HG03175 (cell line): Measurements from ENCODE around the gene RTP3.

ENCODE experiments used
- ATAC-seq: cut with Tn5 transposase; IDR thresholded peaks from one replicate; pipeline ENCODE4 v1.9.1; 2021; ENCODE audit warnings: mild to moderate bottlenecking, moderate library complexity; ENCODE audit not compliant: unreplicated experiment

RTP3 gene

DNA sequence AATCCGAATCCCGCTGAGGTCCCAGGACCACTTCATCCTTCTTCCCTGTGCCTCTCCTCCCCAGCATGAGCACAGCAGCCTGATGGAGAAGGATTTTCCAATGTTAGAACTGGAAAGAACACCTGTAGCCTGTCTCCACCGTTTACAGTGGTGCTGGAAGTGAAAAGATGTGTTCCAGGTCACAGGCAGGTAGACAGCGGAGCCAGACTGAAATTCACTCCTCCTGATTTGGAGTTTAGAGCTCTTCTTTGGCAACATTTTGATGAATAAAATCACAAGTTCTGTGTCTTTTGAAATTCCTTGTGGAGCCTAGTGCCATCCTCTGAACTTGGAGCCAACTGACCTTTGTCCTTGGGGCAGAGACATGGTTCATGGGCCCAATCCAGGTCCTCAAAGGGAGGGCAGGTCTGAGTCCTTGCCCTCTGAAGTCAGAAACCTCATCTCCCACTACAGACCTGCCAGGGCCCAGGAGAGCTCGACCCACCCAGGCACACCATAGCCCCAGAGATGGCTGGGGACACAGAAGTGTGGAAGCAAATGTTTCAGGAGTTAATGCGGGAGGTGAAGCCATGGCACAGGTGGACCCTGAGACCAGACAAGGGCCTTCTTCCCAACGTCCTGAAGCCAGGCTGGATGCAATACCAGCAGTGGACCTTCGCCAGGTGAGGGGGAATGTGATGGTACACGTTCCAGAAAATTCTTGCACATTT is at the start of gene RTP3:
Gene RTP3 (plus strand): TSS at position 421 of the 710 bp plus-strand sequence. CDS start 87 bp downstream, at position 508.
- ATAC-seq, result no peak

DNA sequence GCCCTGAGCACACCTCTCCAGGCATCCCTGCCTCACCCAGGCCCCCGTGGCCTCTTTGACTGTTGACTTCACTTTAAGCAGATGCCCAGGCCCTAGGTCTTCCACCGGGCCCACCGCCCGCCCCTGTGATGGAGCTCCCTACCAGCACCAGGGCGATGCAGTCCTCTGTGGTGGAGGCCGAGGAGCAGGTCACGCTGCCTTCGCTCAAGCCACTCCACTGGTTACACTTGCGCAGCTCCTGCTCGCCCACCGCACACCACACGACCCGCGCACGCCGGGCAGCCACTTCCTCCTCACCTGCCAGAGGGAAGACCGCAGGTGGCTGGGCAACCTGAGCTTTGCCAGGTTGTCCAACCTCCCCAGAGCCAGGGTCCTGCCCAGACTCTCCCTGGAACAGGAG is 49.1 kb upstream of the RTP3 start:
- no peak for ATAC-seq

DNA sequence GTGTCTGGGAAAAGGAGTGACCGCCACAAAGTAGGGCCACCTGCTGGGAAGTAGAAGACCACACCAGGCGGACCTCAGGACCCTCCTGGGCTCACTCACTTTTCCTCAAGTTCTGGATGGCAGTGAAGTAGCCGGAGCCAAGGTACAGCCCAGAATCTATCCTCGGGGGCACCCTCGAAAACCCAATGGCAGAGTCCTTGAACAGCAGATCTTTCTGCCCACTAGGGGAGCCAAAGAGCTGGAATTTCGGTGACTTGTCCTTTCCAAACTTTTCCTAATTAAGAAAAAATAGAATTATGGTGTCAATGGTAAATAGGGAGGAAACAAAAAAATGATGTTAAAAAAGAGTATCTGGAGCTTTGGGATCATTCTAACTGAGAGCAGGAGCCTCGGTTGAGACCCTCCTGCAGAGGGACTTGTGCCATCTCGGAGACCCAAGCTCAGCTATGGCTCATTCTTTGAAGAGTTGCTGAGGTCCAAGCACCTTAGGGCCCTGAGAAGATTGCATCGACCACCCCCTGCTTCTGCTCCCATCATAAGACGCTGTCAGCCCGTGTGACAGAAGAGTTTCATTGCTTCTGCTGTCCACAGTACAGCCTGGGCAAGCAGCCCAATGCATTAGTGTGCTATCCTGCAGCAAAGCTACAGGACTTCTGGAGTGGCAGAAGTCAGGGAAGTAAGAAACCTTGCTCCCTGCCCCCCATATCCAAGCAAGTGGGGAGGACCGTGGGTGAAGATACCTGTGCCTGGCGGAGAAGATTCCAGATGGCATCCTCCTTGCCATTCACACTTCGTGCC is 47.8 kb upstream of the RTP3 start:
- ATAC-seq, result no peak

DNA sequence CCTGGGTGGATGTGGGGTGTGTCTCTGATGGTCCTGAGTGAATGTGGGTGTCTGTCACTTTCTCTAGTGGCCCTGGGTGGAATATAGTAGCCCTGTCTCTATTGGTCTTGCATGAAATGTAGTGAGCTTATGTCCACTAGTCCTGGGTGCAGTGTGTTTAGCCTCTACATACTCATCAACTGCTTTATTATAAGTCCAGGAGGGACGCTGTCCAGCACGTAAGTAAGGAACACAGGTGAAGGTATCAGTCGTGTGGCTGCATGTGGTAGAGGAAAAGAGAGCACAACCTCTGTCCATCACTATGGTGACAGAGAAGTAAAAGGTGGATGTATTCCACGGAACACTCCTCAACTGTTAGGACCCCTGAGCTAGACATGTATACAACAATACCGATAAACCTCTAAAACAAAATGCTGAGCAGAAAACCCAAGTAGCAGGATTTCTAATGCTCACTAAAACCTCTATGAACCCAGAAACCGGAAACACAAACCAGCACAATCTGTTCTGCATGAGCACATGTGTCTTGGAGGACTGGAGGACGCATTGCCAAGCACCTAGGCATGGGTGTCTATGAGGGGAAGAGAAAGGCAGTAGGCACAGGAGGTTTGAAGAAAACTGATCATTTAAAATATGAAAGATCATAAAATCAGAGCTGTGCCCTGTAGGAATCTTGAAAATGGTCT is 44.1 kb upstream of the RTP3 start:
- no peak for ATAC-seq

DNA sequence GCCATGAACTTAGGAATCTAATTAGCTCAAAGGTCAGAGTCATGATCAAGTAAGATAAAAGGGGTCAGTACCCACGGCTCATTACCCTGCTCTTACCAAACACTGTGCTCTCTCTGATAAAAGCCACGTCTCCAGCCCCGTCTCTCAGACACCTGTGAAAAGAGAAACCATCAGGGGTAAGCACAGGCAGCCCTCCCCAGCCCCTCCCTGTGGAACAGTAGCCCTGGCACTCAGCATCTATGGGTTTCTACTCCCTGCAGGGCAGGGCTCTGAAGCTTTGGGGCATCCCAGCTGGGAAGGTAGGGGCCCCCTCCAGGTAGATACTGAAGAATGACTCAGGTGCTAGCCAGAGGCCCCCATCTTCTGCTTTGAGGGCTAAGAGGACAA is 43.6 kb upstream of the RTP3 start:
- no peak for ATAC-seq

DNA sequence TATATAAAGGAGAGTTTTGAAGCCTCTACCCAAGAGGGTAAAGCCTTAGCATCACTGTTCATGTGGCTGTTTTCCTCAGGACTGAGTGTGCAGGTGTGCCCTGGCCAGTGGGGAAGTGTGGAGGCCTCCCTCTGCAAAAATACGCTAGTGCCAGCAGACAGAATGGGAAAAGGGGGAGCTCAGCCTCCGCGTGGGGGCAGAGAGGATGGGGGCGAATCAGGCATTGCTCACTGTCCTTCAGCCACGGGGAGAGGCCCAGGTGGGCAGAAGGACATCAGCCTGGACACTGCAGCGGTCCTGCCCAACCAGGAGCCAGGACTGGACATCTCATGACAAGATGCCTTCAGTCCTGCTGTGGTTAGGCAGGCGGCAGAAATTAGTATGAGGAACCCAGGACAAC is 43.2 kb upstream of the RTP3 start:
- no peak for ATAC-seq

DNA sequence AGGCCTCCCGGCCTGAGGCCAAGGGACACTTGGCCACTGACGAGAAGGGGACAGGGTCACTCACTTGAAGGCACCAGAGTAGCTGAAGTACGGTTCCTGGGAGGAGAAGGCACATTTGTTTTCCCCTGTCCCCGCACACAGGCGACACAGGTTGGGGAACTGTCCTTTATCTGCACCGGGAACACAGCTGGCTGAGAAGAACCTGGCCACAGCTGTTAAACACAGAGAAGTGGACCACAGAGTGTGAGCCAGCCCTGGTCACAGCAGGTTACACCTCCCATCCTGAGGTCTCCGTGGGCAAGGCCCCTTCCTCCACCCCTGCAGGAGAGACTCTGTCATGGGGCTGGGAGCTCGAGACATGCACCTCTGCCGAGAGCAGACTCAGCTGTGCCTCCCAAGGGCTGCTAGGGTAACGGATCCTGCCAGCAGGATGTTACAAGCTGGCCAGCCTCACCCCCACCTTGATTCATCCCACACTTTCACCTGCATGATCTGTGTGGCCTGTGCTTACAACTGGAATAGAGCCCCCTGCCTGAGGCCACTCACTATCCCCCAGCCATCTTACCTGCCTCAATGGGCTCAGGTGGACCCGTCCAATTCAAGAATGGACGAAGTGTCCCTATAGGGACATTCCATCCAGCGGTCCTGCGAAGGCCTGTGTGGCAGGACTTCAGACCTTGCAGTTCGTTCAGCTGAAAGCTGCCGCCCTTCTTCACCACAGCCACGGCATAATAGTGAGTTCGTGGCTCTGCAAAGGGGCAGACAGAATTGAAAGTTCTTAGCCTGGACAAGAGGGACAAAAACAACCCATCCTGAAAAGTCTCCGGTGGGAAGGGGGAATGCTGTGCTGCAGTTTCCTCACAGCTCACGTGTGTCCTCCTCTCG is 42.3 kb upstream of the RTP3 start:
- no peak for ATAC-seq

DNA sequence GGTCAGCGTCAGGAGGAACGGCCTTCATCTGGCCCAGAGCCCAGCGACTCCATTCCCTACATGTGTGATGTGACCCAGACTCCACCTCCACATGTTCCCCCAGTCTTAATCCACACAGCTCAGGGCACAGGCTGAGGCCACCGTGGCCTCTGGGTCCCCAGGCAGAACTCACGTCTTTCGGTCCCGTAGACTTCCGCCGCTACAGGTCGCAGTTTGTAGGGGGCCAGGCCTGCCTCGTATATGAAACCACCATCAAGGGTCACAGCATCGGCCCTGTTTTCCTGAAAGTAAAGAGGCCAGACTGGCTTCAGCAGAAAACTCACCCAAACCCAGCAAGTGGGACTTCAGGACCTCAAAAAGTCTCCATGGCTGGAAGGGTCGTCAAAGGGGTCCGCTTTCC is 41.7 kb upstream of the RTP3 start:
- ATAC-seq, result no peak

DNA sequence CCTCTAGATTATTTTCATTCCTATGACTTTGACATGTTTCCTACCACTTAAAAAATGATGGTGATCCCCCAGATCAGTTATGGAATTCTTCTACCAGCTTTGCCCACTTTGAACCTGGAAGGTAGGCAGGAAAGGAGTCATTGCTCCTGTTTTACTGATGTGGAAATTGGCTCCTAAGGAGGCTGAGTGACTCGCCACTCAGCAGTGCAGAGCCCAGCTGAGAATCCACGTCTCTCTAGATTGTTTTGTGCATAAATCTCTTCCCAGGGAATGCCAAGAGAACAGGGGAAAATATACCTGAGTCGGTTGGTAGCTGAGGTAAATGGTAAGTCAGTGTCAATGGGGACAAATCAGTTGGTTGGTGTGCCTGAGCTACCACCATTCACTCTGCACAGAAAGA is 37.7 kb upstream of the RTP3 start:
- no peak for ATAC-seq

DNA sequence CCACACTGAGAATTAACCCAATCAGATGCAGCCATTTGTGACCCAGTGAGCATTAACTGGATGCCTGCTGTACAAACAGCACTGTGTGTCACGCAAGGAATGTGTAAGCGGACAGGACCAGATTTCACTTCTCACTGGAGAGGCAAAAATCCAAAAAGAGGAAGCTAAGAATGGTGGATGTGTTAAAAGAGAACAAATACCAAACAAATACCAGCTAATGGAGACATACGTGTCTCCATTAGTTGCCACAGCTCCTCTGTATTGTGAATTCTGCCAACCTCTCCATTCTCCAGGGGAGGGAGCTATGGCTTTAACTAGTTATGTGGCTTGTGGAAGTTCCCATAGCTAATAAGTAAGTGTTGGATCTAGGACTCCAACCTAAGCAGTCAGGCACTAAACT is 35.7 kb upstream of the RTP3 start:
- no peak for ATAC-seq

DNA sequence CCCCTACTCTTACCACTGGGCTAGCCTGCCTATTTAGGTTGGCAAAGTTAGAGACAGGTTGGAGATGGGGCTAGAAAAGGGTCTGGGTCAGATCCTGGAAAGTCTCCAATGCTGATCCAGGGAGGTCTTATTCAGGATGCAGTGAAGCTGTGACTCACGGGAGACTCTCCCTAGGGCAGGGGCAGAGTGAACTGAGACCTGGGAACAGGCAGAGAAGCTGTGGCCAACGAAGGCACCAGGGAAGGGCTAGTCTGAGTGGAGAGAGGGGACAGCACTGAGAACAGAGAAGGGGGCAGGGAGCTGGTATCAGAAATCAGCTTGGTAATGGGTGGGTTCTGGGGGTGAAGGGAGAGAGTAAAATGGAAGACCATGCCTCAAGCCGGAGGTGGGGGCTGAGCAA is 35.3 kb upstream of the RTP3 start:
- ATAC-seq, result no peak

DNA sequence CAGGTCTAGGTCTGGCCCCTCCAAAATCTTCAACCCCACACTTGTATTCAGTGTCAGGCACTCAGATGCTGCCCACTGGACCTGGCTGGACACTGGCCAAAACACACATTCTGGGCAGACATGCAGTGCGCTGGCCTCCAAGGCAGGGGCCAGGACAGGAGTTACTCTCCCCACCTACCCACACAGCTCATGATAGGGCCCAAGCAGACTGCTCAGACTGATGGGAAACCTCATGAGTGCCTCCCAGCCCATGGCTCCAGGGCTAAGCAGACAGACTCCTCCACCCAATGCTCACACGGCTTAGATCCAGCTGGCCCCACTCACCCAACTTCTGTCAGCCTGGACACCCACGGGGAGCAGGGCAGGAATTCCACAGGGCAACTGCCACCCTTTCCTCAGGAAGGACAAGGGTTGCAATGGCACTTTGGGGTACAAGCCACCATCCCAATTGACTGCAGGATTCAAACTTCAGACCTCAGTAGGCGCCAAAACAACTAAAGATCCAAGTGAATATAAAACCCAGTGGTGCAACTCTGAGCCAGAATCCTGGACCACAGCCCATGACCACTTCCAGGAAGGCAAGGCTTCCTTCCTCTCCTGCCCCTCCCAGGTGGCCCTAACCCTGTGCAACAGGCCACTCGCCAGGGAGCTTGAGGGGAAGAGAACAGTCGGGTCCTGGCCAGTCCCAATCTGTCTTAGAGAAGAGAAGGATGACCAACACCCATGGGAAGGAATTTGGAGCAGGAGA is 34.5 kb upstream of the RTP3 start:
- ATAC-seq, result no peak

DNA sequence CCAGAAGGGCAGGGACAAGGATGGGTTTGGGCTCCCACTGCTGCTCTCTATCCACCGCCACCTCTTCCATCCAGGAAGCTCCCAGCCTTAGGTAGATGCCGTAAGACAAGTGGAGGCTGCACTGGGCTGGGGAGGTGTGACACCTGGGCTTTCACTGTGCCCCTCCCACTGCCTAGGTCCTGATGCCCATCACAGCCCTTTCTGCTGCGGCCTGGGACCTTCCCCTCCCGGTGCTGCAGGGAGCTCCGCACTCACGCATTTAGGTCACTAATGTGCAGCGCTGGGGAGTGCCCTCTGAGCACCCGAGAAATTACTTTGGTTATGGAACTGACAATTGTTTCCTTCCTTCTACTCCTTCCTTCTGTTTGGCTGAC is 33.9 kb upstream of the RTP3 start:
- ATAC-seq, result no peak

DNA sequence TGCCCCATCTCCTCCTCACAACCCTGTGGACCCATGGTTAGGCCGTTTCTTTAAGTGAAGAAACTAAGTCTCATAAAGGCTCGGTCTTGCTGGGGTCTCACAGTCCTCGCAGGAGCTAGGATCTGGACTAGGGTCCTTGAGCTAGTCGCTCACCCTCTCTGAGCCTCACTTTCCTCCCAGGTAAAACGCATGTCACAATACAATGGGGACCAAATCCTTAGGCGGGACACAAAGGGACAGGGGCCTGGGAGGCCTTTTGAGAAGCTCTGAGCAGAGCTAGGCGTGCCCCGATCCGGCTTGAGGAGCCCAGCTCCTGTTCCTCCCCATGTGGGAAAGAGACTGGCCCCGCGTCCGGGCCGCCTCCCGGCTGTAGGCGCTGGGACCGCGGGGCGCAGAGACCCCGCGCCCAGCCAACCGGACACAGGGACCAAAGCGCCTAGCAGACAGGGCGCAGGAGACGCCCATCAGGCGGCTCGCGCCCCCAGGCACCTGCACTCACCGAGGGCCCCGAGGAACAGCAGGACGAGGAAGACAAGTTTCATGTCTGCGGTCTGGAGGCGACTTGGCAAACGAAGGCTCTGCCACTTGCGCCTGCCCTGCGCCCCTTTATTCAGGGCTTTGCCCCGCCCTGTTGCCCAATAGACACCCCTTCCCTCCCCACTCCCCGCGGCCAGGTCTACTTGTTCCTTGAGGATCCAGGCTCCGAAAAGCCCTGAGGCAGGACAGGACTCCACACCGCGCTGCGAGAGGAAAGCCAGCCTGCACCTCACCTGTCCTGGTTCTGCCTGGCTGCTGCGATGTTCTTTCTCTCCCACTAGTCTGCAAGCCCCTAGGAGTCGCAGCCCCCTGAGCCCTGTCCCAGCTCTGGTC is 33.2 kb upstream of the RTP3 start, which contains the start of gene LTF:
Gene LTF (minus strand): TSS at position 580 of the 870 bp plus-strand sequence. CDS start 38 bp downstream, at position 542.
- ATAC-seq, result no peak

DNA sequence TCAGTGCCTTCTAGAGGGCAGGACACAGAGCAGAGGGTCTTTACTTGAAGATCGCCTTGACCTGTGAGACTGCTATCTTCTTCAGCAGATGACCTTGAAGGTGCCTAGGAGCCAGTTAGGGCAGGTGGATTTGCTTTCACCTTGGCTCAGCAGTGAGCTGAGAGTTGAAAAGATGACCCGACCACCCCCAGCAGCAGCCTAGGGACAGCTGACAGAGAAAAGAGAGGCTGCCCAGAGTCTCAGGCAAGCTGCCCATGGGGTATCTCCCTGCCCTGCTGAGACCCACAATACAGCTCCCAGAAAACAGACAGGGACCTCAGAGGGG is 32.6 kb upstream of the RTP3 start:
- ATAC-seq, result no peak

DNA sequence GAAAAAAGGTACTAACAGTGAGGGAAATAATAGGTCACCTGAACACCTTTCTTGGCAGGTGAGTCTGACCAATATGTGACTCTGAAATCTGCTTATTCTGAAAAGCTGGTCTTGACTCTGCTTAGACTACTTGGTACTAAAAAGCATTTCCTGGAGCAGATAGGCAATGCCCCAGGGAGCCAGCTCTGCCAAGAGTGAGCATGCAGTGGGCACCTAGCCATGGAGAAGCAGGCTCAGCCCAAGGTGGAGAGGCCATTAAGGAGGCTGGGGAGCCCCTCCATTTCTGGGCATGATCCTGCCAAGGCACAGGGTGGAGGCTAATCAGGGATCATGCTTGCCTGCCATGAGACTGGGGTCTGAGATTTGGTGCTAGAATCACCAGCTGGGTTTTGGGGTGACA is 31.5 kb upstream of the RTP3 start:
- no peak for ATAC-seq

DNA sequence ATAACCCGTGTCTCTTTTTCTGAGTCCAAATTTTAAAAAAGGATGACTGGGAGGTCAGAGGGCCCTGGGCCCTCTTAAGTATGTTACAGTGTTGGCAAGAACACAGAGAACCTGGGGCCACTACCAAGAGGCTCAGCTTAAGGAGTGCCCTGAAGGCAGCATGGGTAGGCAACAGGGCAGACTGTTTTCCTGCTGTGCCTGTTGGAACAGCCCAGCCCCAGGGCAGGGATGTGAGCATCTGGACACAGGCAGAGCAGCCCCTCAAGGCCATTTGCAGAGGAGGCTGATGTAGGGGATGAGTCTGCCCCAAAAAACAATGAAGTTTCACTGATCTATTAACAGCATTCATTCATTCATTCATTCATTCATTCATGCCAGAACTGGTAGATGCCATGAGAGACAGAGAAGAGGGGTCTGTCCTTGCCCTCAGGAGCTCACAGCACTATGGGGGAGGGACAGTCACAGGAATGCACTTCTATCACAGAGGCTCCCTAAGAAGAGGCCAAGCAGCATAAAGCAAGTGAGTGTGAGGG is 30.8 kb upstream of the RTP3 start:
- ATAC-seq, result no peak

DNA sequence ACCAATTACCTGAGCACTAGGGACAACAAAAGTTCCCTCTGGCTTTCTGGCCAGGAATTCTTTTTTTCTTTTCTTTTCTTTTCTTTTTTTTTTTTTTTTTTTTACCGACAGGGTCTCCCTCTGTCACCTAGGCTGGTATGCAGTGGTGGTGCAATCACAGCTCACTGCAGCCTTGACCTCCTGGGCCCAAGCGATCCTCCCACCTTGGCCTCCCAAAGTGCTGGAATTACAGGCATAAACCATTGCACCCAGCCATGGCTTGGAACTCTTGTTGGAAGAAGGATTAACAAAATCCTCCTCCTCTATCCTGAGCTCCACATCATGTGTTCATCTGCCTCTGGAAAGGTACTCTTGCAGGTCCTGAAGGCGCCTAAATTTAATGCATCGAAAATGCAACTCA is 30.2 kb upstream of the RTP3 start:
- ATAC-seq, result no peak
